NCI-H2081 (cell line): Measurements from ENCODE around the gene TMEM235.
"Not testable (repeated sequence)": the region's sequence is repeated elsewhere in the genome, so short reads cannot be mapped to it uniquely, and the experiment has no call there.

Experiments used
- DNase-seq, 2 experiments: peaks; one replicate each; lab custom pipeline; 2025; lab: John Stamatoyannopoulos, UW

The TMEM235 gene

GRCh38 chr17:78238823-78239488, 7.5 kb downstream of the TMEM235 start:
- no peak for DNase-seq

- DNase-seq = no peak
Observed at GRCh38 chr17:78239489-78239931, 8.1 kb downstream of the TMEM235 start.

GRCh38 chr17:78240012-78240655, 8.7 kb downstream of the TMEM235 start:
- DNase-seq = no peak

GRCh38 chr17:78240839-78241238, 9.4 kb downstream of the TMEM235 start:
- no peak for DNase-seq

GRCh38 chr17:78241277-78242023, 10.0 kb downstream of the TMEM235 start:
- peak; percentile 14 to 22 for DNase-seq

- no peak for DNase-seq
Observed at GRCh38 chr17:78242024-78242742, 10.8 kb downstream of the TMEM235 start.

GRCh38 chr17:78247304-78247703, 15.9 kb downstream of the TMEM235 start:
- no peak for DNase-seq

- no peak for DNase-seq
Observed at GRCh38 chr17:78248051-78248914, 16.9 kb downstream of the TMEM235 start.

- no peak for DNase-seq
Observed at GRCh38 chr17:78249074-78249817, 17.8 kb downstream of the TMEM235 start.

GRCh38 chr17:78249818-78250806, 18.7 kb downstream of the TMEM235 start:
- no peak for DNase-seq

- DNase-seq = peak; percentile 86 to 87
Observed at GRCh38 chr17:78250891-78251772, 19.7 kb downstream of the TMEM235 start.

GRCh38 chr17:78251773-78252103, 20.3 kb downstream of the TMEM235 start:
- no peak for DNase-seq

- DNase-seq = no peak
Observed at GRCh38 chr17:78252111-78252634, 20.7 kb downstream of the TMEM235 start.

GRCh38 chr17:78252701-78253635, 21.5 kb downstream of the TMEM235 start:
- no peak for DNase-seq

- DNase-seq = not testable (repeated sequence)
Observed at GRCh38 chr17:78253636-78253945, 22.2 kb downstream of the TMEM235 start.

- DNase-seq = peak; percentile 86 to 92
Observed at GRCh38 chr17:78253946-78254672, 22.7 kb downstream of the TMEM235 start.
